Stimulated activated CD4-positive, alpha-beta T cell treated with anti-CD3 and anti-CD28 coated beads, Interleukin-4, amount 100 ng/mL, for 4 hours (primary cell): ENCODE results near the gene PIKFYVE.
"Not testable (repeated sequence)": the region's sequence is repeated elsewhere in the genome, so short reads cannot be mapped to it uniquely, and the experiment has no call there.

Experiments used
- DNase-seq, 2 experiments: peaks; one replicate each; pipeline ENCODE4 v3.0.0-alpha.2; 2020

The PIKFYVE gene

GRCh38 chr2:208366215-208367127 lies 100.4 kb downstream of the PIKFYVE start:
- no peak for DNase-seq

GRCh38 chr2:208369091-208369490 lies 103.0 kb downstream of the PIKFYVE start:
- DNase-seq: no peak

GRCh38 chr2:208370881-208371633 lies 105.0 kb downstream of the PIKFYVE start:
- DNase-seq: no peak

GRCh38 chr2:208371634-208371935 lies 105.5 kb downstream of the PIKFYVE start:
- DNase-seq: no peak

- no peak for DNase-seq
These were observed 107.5 kb downstream of the PIKFYVE start for GRCh38 chr2:208373460-208374089.

- DNase-seq: no peak
These were observed 109.5 kb downstream of the PIKFYVE start for GRCh38 chr2:208375491-208376068.

- not testable (repeated sequence) for DNase-seq
These were observed 111.3 kb downstream of the PIKFYVE start for GRCh38 chr2:208377344-208377860.

GRCh38 chr2:208379192-208379591 lies 113.1 kb downstream of the PIKFYVE start:
- no peak for DNase-seq

GRCh38 chr2:208384637-208385036 lies 118.6 kb downstream of the PIKFYVE start:
- DNase-seq: no peak

GRCh38 chr2:208386541-208386940 lies 120.5 kb downstream of the PIKFYVE start:
- DNase-seq: no peak

- no peak for DNase-seq
These were observed 123.9 kb downstream of the PIKFYVE start for GRCh38 chr2:208389940-208390339.

GRCh38 chr2:208392300-208392699 lies 126.2 kb downstream of the PIKFYVE start:
- DNase-seq: no peak

GRCh38 chr2:208396796-208397195 lies 130.7 kb downstream of the PIKFYVE start:
- DNase-seq: not testable (repeated sequence)

GRCh38 chr2:208399201-208399600 lies 133.1 kb downstream of the PIKFYVE start:
- DNase-seq: no peak

- DNase-seq: no peak
These were observed 140.7 kb downstream of the PIKFYVE start, which contains the start of gene PTH2R for GRCh38 chr2:208406474-208407451. PTH2R (plus strand) TSS chr2:208406792; CDS start chr2:208407044, 252 bp downstream.

- no peak for DNase-seq
These were observed 141.6 kb downstream of the PIKFYVE start for GRCh38 chr2:208407667-208408066.
